ENCODE data around the gene SNUPN. TPM values are rescaled to one million over a fixed set of nuclear protein-coding genes. Genes with fewer than 3 reads are reported as not detected.

SNUPN gene
- total RNA-seq, 1 experiment from 2014 or later: 27.9 TPM

- TF ChIP-seq USF1 (CRISPR knock-in tag; IDR thresholded peaks at IDR 0.05) (no peak), MYBL2 (CRISPR knock-in tag; IDR thresholded peaks at IDR 0.05) (no peak), ZNF263 (CRISPR knock-in tag; IDR thresholded peaks at IDR 0.05; ENCODE audit: low read depth) (no peak)
Measured at GRCh38 chr15:75649848-75650247, 24.3 kb upstream of the SNUPN start (continued).

DNA sequence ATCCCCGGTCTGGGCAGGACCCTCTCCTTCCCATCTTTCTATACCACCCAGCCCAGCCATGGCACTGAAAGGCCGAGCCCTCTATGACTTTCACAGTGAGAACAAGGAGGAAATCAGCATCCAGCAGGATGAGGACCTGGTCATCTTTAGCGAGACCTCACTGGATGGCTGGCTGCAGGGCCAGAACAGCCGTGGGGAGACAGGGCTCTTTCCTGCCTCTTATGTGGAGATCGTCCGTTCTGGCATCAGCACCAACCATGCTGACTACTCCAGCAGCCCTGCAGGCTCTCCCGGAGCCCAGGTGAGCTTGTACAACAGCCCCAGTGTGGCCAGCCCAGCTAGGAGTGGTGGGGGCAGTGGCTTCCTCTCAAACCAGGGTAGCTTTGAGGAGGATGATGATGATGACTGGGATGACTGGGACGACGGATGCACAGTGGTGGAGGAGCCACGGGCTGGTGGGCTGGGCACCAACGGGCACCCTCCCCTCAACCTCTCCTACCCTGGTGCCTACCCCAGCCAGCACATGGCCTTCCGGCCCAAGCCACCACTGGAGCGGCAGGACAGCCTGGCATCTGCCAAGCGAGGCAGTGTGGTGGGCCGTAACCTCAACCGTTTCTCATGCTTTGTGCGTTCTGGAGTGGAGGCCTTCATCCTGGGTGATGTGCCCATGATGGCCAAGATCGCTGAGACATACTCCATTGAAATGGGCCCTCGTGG lies 23.7 kb upstream of the SNUPN start:
- CTCF ChIA-PET: no interaction called here
- Mint-ChIP-seq H3K4me1 (peaks cover 60% of the 10 kb centered on the region), H3K4me3 (peak overlapping the region; percentile 91), H3K36me3 (peaks cover 15% of the 10 kb centered on the region), H3K27me3 (ENCODE audit: low read depth) (peaks cover 23% of the 10 kb centered on the region), H3K27ac (peak overlapping the region; percentile 89; the same call in 1 of the 2 replicates), H3K9me3 (no peaks in the 10 kb centered on the region)
- POLR2A ChIA-PET: interaction anchor here (1.0 kb wide), 1 partner anchor 9 kb away, joined by 5 read pairs; the partner anchor contains the start of gene IMP3
- ATAC-seq: no peak
- no peak for DNase-seq (ENCODE audit: low spot score)
- TF ChIP-seq MYBL2 (CRISPR knock-in tag; IDR thresholded peaks at IDR 0.05): no peak
- TF ChIP-seq, protein P1, sequence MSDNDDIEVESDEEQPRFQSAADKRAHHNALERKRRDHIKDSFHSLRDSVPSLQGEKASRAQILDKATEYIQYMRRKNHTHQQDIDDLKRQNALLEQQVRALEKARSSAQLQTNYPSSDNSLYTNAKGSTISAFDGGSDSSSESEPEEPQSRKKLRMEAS (CRISPR knock-in tag; IDR thresholded peaks at IDR 0.05): 0 out of 2 replicates have a peak, but pooled peaks have one; percentile 14

DNA sequence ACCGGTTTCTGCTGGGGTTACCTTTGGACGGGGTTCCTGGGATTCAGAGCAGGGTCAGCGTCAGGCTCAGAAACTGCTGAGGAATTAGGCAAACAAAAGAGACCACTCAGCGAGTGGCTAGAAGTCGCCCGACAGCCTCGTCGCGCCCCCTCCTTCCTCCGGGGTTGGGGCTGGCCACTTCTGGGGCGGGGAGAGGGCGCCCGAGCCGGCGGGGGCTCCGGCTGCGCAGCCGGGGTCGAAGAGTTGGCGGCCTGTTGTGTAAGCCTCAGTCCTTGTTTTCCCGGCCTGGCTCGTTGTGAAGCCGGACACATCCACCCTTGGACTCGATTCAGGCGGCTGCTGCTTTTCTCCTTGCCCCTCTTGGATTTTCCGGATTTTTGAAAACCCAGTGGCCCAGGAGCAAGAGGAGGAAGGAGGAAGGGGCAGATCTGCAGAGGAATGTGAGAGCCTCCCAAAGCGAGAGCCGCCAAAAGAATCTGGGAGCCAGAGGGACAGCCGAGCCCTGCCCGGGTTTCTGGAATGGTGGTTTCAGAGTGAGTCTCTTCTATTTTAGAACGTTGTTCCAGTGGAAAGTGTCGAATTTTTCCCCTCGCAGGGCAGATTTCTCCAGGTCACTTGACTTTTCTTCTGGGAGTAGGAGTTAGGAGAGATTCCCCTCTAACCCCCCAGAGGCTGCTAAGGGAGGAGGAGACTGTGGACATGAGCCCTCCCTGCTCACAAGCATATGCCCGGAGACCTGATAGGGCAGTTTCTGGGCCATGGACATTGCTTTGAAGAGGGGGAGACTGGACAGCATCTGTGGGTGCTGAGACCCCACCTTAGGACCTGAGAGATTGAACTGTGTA lies 22.9 kb upstream of the SNUPN start:
- peaks cover 59% of the 10 kb centered on the region for H3K4me1 Mint-ChIP-seq
- POLR2A ChIA-PET: interaction anchor here (0.7 to 2.6 kb wide), 13 partner anchors 8 to 860 kb away, joined by 3 to 34 read pairs (median 4); partner anchors contain the start of genes IMP3, PTPN9, SIN3A and SNUPN

More for the DNA sequence above, 22.9 kb upstream of the SNUPN start:
- peak; percentile 46 for ATAC-seq
- CTCF ChIA-PET: interaction anchor here (0.6 to 2.6 kb wide), 24 partner anchors 10 to 280 kb away, joined by 3 to 18 read pairs (median 7); partner anchors contain the start of genes MAN2C1, PTPN9, SIN3A and SNUPN
- Mint-ChIP-seq H3K4me3 (peak overlapping the region; percentile 91), H3K36me3 (peaks cover 15% of the 10 kb centered on the region), H3K9me3 (no peaks in the 10 kb centered on the region), H3K27me3 (ENCODE audit: low read depth) (peaks cover 23% of the 10 kb centered on the region), H3K27ac (peak overlapping the region; percentile 98)
- TF ChIP-seq PRDM15 (CRISPR knock-in tag; IDR thresholded peaks at IDR 0.05) (0 out of 2 replicates have a peak, but pooled peaks have one; percentile 1), ZNF512 (CRISPR knock-in tag; IDR thresholded peaks at IDR 0.05; ENCODE audit: borderline replicate concordance) (no peak)
- DNase-seq (ENCODE audit: low spot score): peak; percentile 71

All from WTC11 (cell line).